Stomach (tissue), 9 donors: ENCODE measurements around the gene DNAJC6. TPM values are rescaled to one million over a fixed set of nuclear protein-coding genes. Genes with fewer than 3 reads are reported as not detected.

Source experiments
- DNase-seq, 2 donors: peaks; one replicate each; pipeline versions ENCODE4 v3.0.0 to v3.0.0-alpha.2; 2013 to 2019
- H3K27ac ChIP-seq, 5 donors: fragments of 200-600 bp in 4 of 5; sonication (generic) in 4 of 5; one replicate each; pipeline ENCODE4 v1.5.1; 2013 to 2019; ENCODE audit warnings: mild to moderate bottlenecking in 1 of 5, moderate library complexity in 1 of 5
- H3K27me3 ChIP-seq, 3 donors: fragments of 200-600 bp; sonication (generic); one replicate each; pipeline ENCODE4 v1.5.1; 2017 to 2019; ENCODE audit warnings: mixed run types in 1 of 3
- H3K36me3 ChIP-seq, 4 donors: fragments of 200-600 bp; sonication (generic); 1 replicate in 3 of 4; 2 replicates in 1 of 4; pipeline ENCODE4 v1.5.1; 2016 to 2019
- H3K4me1 ChIP-seq, 4 donors: fragments of 200-600 bp; sonication (generic); one replicate each; pipeline ENCODE4 v1.5.1; 2016 to 2019
- H3K4me3 ChIP-seq, 4 donors: fragments of 200-600 bp; sonication (generic) in 3 of 4; one replicate each; pipeline ENCODE4 v1.5.1; 2016 to 2019; ENCODE audit warnings: mild to moderate bottlenecking in 1 of 4
- H3K9me3 ChIP-seq, 4 donors: fragments of 200-600 bp; sonication (generic); one replicate each; pipeline ENCODE4 v1.5.1; 2016 to 2019
- CTCF ChIP-seq, 7 experiments: fragments of 450-650 bp in 4 of 7; fragments of 200-600 bp in 3 of 7; sonication (generic) in 3 of 7; IDR thresholded peaks; one replicate each; pipeline ENCODE4 v1.5.1; 2016 to 2019; ENCODE audit warnings: antibody characterized with exemption in 7 of 7, control low read depth in 2 of 7, mild to moderate bottlenecking in 1 of 7
- EP300 ChIP-seq: sonication (generic); formaldehyde crosslinking; IDR thresholded peaks from one replicate; pipeline ENCODE4 v1.6.1; 2017; ENCODE audit warnings: antibody characterized with exemption
- POLR2A ChIP-seq, 4 donors: fragments of 450-650 bp; IDR thresholded peaks; one replicate each; pipeline ENCODE4 v1.6.1; 2016; ENCODE audit warnings: antibody characterized with exemption in 4 of 4, control low read depth in 2 of 4, mild to moderate bottlenecking in 1 of 4, moderate library complexity in 1 of 4
- POLR2AphosphoS5 ChIP-seq, 3 donors: sonication (generic); formaldehyde crosslinking; IDR thresholded peaks; one replicate each; pipeline ENCODE4 v1.6.1; 2016; ENCODE audit warnings: antibody characterized with exemption in 3 of 3
- WGBS, 5 donors: extraction: QIAGEN DNeasy Blood & Tissue Kit in 3 of 5; methylation state at CpG; one replicate each; pipeline versions ENCODE4 v1.1.5 to v1.1.7; 2013 to 2018; 5-methylcytosine and 5-hydroxymethylcytosine counted together
- intact Hi-C: fragments of 100-400 bp; cut with DNase I; formaldehyde crosslinking; loops from one replicate; pipeline ENCODE4 v1.15.1; 2023; ENCODE audit warnings: low total_unique reads
- polyA plus RNA-seq, 3 donors: library from polyadenylated mRNA; stranded (reverse); fragments of 200-250 nt; gene quantifications; one replicate each; pipeline ENCODE4 v1.2.3, GENCODE V29; 2013
- small RNA-seq, 4 donors: library from RNA; depleted of rRNA; stranded (forward); fragments of <200 nt; gene quantifications; one replicate each; pipeline ENCODE3, GENCODE V24; 2016
- total RNA-seq, 5 donors: library from RNA; depleted of rRNA; stranded (reverse); fragments of >200 nt; gene quantifications; one replicate each; pipeline versions ENCODE4 v1.1.0 to v1.2.3, GENCODE V29; 2014 to 2016
- donor health status: healthy with polysubstance abuse.
- donor health status: Bipolar disorder and iron deficiency.
- donor health status: healthy.

The DNAJC6 gene
- total and polyA plus RNA-seq, 8 donors, result under 0.01 to 7.5 (median 0.68) TPM; not detected in 1

GRCh38 chr1:65457868-65458267 is 148.5 kb downstream of the DNAJC6 start:
- no peaks in the 10 kb centered on the region for H3K36me3 ChIP-seq
- intact Hi-C loops, result no loop called here
- H3K27me3 ChIP-seq, result no peaks in the 10 kb centered on the region
- TF ChIP-seq POLR2A (IDR thresholded peaks at IDR 0.05), result no peak
- no peak for DNase-seq
- no peak overlapping the region for H3K4me3 ChIP-seq
- H3K4me1 ChIP-seq, result peaks cover 0 to 8% (median 0%) of the 10 kb centered on the region in 4 donors
- H3K27ac ChIP-seq, result no peak overlapping the region
- H3K9me3 ChIP-seq, result no peaks in the 10 kb centered on the region

GRCh38 chr1:65458730-65459396 is 149.5 kb downstream of the DNAJC6 start:
- Histone ChIP-seq H3K9me3 (no peaks in the 10 kb centered on the region), H3K27me3 (no peaks in the 10 kb centered on the region), H3K36me3 (no peaks in the 10 kb centered on the region), H3K4me1 (peaks cover 0 to 8% (median 0%) of the 10 kb centered on the region in 4 donors), H3K4me3 (no peak overlapping the region), H3K27ac (no peak overlapping the region)
- intact Hi-C loops, result no loop called here
- no peak for TF ChIP-seq EP300
- TF ChIP-seq POLR2AphosphoS5 (IDR thresholded peaks at IDR 0.05), result no peak
- TF ChIP-seq CTCF (IDR thresholded peaks at IDR 0.05), result no peak
- WGBS, 5 donors, result 54 to 89% (median 67%) methylated on average over 2 of the region's 2 CpGs
- no peak for DNase-seq

GRCh38 chr1:65459397-65459768 is 150.0 kb downstream of the DNAJC6 start:
- Histone ChIP-seq H3K4me1 (peaks cover 0 to 8% (median 0%) of the 10 kb centered on the region in 4 donors), H3K9me3 (no peaks in the 10 kb centered on the region), H3K36me3 (no peaks in the 10 kb centered on the region), H3K4me3 (no peak overlapping the region), H3K27ac (no peak overlapping the region), H3K27me3 (no peaks in the 10 kb centered on the region)
- WGBS, 5 donors, result 32 to 59% (median 47%) methylated on average over 1 of the region's 1 CpG
- TF ChIP-seq POLR2AphosphoS5 (IDR thresholded peaks at IDR 0.05) (no peak), CTCF (IDR thresholded peaks at IDR 0.05) (peak in 4 of 7 experiments; percentile 6 to 43 (median 27)), EP300 (no peak), POLR2A (IDR thresholded peaks at IDR 0.05) (no peak)
- intact Hi-C loops, result no loop called here
- DNase-seq, result peak in 1 of 2 donors; percentile 39

Small RNA genes within 50 kb of the gene (small RNA-seq; reads per million reads assigned to genes)
- gene COX6CP13 (0 reads per million in 4 donors), gene RNU2-15P (0 reads per million in 4 donors)

Other genes starting within 250 kb of the DNAJC6 start
- 100 to 1,000 TPM in 2 of 5 donors, 10 to 100 TPM in 3; 26.8 to 108 (median 74.7) TPM for gene AK4, start 161.3 kb upstream of the DNAJC6 start, total RNA-seq
- 10 to 100 TPM in 2 of 3 donors, 1 to 10 TPM in 1; 9.4 to 15.0 (median 11.1) TPM for gene AK4, start 161.3 kb upstream of the DNAJC6 start, polyA plus RNA-seq
- 10 to 100 TPM in 4 of 5 donors, under 1 TPM in 1; 0.58 to 33.0 (median 20.5) TPM for gene LEPR, start 111.1 kb downstream of the DNAJC6 start, total RNA-seq
- 10 to 100 TPM in 2 of 3 donors, 1 to 10 TPM in 1; 6.9 to 13.6 (median 10.5) TPM for gene LEPR, start 111.1 kb downstream of the DNAJC6 start, polyA plus RNA-seq
- 100 to 1,000 TPM in 1 of 5 donors, 10 to 100 TPM in 3, 1 to 10 TPM in 1; 9.3 to 101 (median 39.3) TPM for gene LEPROT, start 111.1 kb downstream of the DNAJC6 start, total RNA-seq
- gene LEPROT, start 111.1 kb downstream of the DNAJC6 start, polyA plus RNA-seq, result 10 to 100 TPM; 15.6 to 29.1 (median 28.4) TPM